Left ventricle myocardium inferior (tissue), 1 donor: ENCODE data around the gene CDC40. TPM values are rescaled to one million over a fixed set of nuclear protein-coding genes. Genes with fewer than 3 reads are reported as not detected.
"Not testable (repeated sequence)": the region's sequence is repeated elsewhere in the genome, so short reads cannot be mapped to it uniquely, and the experiment has no call there.

Source experiments
- DNase-seq: peaks from one replicate; pipeline ENCODE4 v3.0.0-alpha.2; 2020
- H3K27ac ChIP-seq: fragments of 200-600 bp; replicated peaks from 2 replicates; pipeline ENCODE4 v1.8.0; 2021
- H3K27me3 ChIP-seq: fragments of 200-600 bp; 2 replicates; pipeline ENCODE4 v1.8.0; 2021; ENCODE audit warnings: low read depth
- H3K36me3 ChIP-seq: fragments of 200-600 bp; 2 replicates; pipeline ENCODE4 v1.8.0; 2021
- H3K4me1 ChIP-seq: fragments of 200-600 bp; 2 replicates; pipeline ENCODE4 v1.8.0; 2021
- H3K4me3 ChIP-seq: fragments of 200-600 bp; 2 replicates; pipeline ENCODE4 v1.8.0; 2021; ENCODE audit warnings: mild to moderate bottlenecking, moderate library complexity
- H3K9me3 ChIP-seq: fragments of 200-600 bp; replicated peaks from 2 replicates; pipeline ENCODE4 v1.8.0; 2021
- intact Hi-C: fragments of 100-400 bp; cut with micrococcal nuclease; formaldehyde crosslinking; loops from one replicate; pipeline ENCODE4 v1.11.0; 2022
- total RNA-seq: library from RNA; stranded (reverse); fragmentation: NEBNext Ultra II Directional; extraction: Animal tissue kit (Norgen Biotek cat#: 25700); gene quantifications from one replicate; pipeline ENCODE4 v1.2.1, GENCODE V29; 2021
- TF ChIP-seq, protein P1 (sequence below): fragments of 200-600 bp; IDR thresholded peaks from 2 replicates; pipeline ENCODE4 v1.8.0; 2021; ENCODE audit warnings: antibody characterized with exemption, mild to moderate bottlenecking, borderline replicate concordance
- donor health status: DM: no; HTN: yes; CAD: no; lungs with severe emphysema.

The CDC40 gene
- total RNA-seq, 1 donor from 2014 or later: 16.1 TPM

DNA sequence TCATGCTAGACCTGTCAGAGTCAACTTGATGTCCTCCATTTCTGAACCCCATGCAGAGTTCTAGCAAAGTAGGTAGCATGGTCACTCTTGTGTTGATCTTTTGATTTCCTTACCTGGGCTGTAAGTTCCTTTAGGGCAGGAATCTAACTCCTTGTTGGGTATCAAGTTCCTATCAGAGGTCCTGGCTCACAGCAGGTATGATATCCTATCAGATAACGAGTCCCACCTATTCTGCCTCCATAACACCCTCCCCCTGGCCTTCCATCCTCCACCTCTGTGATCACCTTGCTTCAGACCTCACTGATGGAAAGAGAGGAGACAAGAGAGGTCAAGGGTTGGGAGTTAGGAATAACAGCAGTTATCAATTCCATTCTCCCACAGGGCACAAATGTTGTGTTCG is 76.1 kb downstream of the CDC40 start:
- Histone ChIP-seq H3K4me1 (no peaks in the 10 kb centered on the region), H3K4me3 (no peak overlapping the region), H3K27me3 (no peaks in the 10 kb centered on the region), H3K9me3 (peaks cover 23% of the 10 kb centered on the region), H3K27ac (no peak overlapping the region), H3K36me3 (no peaks in the 10 kb centered on the region)
- TF ChIP-seq, protein P1, sequence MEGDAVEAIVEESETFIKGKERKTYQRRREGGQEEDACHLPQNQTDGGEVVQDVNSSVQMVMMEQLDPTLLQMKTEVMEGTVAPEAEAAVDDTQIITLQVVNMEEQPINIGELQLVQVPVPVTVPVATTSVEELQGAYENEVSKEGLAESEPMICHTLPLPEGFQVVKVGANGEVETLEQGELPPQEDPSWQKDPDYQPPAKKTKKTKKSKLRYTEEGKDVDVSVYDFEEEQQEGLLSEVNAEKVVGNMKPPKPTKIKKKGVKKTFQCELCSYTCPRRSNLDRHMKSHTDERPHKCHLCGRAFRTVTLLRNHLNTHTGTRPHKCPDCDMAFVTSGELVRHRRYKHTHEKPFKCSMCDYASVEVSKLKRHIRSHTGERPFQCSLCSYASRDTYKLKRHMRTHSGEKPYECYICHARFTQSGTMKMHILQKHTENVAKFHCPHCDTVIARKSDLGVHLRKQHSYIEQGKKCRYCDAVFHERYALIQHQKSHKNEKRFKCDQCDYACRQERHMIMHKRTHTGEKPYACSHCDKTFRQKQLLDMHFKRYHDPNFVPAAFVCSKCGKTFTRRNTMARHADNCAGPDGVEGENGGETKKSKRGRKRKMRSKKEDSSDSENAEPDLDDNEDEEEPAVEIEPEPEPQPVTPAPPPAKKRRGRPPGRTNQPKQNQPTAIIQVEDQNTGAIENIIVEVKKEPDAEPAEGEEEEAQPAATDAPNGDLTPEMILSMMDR: no peak
- intact Hi-C loops: no loop called here
- no peak for DNase-seq

DNA sequence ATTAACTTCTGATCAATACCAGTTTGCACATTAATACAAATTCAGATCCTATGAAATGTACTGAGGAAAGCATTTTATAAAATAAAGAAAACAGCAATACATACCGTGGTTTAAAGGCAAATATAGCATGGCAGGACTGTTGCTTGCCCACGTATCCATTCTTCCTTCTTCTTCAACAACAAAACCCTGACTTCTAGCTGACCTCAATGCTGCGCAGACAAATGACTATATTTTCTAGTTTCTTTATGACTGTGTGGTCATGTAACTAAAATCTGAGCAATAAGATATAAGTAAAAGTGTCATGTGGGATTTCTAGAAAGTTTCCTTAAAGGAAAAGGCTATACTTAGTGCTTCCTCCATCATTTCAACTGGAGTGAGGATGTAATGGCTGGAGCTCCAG is 85.0 kb downstream of the CDC40 start:
- H3K4me1 ChIP-seq: no peaks in the 10 kb centered on the region
- H3K9me3 ChIP-seq: peaks cover 11% of the 10 kb centered on the region
- TF ChIP-seq, protein P1: no peak
- DNase-seq: no peak
- intact Hi-C loops: no loop called here
- H3K4me3 ChIP-seq: no peak overlapping the region
- H3K27ac ChIP-seq: no peak overlapping the region
- no peaks in the 10 kb centered on the region for H3K36me3 ChIP-seq
- no peaks in the 10 kb centered on the region for H3K27me3 ChIP-seq

DNA sequence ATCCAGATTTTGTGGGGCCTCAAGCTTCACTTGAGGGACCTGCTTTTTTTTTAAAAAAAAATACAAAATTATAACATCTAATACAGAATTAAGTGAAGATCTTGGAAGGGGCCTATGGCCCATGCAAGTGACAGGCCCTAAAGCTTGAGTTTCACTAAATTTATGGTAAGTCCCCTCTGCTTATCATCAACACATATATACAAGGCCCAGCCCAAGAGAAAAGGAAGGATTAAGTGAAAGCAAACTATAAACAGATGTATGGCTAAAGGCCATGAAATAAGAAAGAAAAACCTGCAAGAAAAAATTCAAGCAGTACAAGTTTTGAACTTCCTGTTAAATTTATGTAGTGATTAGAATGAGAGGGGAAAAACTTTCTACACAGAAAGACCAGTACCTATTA is 86.8 kb downstream of the CDC40 start:
- no peaks in the 10 kb centered on the region for H3K4me1 ChIP-seq
- intact Hi-C loops: no loop called here
- no peaks in the 10 kb centered on the region for H3K9me3 ChIP-seq
- H3K27me3 ChIP-seq: no peaks in the 10 kb centered on the region
- no peak overlapping the region for H3K4me3 ChIP-seq
- DNase-seq: no peak
- H3K36me3 ChIP-seq: no peaks in the 10 kb centered on the region
- no peak overlapping the region for H3K27ac ChIP-seq
- TF ChIP-seq, protein P1: no peak

DNA sequence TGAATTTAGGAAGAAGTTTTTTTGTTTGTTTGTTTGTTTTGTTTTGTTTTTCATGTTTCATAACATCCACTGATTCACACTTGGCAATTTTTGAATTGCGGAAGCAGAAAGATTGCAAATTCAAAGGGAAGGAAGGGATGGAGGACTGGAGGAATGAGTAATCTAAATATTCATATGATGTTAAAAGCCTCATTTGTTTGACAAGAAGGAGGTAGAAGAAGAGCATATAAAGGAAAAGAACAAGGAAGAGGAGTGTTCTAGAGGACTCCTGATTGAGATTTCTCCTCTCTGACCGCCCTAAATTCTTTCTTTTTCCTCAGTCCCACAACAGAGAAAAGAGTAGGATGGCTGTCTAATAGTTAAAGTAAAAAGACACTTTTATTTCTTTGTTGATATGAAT is 89.4 kb downstream of the CDC40 start:
- Histone ChIP-seq H3K36me3 (no peaks in the 10 kb centered on the region), H3K4me3 (no peak overlapping the region), H3K27me3 (no peaks in the 10 kb centered on the region), H3K27ac (no peak overlapping the region), H3K9me3 (no peaks in the 10 kb centered on the region), H3K4me1 (no peaks in the 10 kb centered on the region)
- intact Hi-C loops: no loop called here
- DNase-seq: no peak
- TF ChIP-seq, protein P1: no peak

GRCh38 chr6:110270165-110270564 is 89.9 kb downstream of the CDC40 start:
- Histone ChIP-seq H3K4me1 (no peaks in the 10 kb centered on the region), H3K4me3 (no peak overlapping the region), H3K27me3 (no peaks in the 10 kb centered on the region), H3K27ac (no peak overlapping the region), H3K36me3 (no peaks in the 10 kb centered on the region), H3K9me3 (no peaks in the 10 kb centered on the region)
- intact Hi-C loops: no loop called here
- TF ChIP-seq, protein P1: no peak
- DNase-seq: no peak

GRCh38 chr6:110271732-110272022 is 91.5 kb downstream of the CDC40 start:
- TF ChIP-seq, protein P1: no peak
- H3K27me3 ChIP-seq: no peaks in the 10 kb centered on the region
- H3K4me1 ChIP-seq: no peaks in the 10 kb centered on the region
- H3K4me3 ChIP-seq: no peak overlapping the region
- H3K36me3 ChIP-seq: no peaks in the 10 kb centered on the region
- intact Hi-C loops: no loop called here
- no peak for DNase-seq
- H3K27ac ChIP-seq: no peak overlapping the region
- H3K9me3 ChIP-seq: no peaks in the 10 kb centered on the region

- H3K27me3 ChIP-seq, DNase-seq, H3K36me3 ChIP-seq, H3K4me3 ChIP-seq, H3K4me1 ChIP-seq, H3K27ac ChIP-seq, H3K9me3 ChIP-seq, intact Hi-C loops: not testable (repeated sequence)
Observed at GRCh38 chr6:110272781-110273180, 92.6 kb downstream of the CDC40 start.
